ENCODE measurements around the gene SPTBN1.
A peak's percentile ranks its signal among the peaks of the same experiment; 100 is the strongest.

Gene SPTBN1

DNA sequence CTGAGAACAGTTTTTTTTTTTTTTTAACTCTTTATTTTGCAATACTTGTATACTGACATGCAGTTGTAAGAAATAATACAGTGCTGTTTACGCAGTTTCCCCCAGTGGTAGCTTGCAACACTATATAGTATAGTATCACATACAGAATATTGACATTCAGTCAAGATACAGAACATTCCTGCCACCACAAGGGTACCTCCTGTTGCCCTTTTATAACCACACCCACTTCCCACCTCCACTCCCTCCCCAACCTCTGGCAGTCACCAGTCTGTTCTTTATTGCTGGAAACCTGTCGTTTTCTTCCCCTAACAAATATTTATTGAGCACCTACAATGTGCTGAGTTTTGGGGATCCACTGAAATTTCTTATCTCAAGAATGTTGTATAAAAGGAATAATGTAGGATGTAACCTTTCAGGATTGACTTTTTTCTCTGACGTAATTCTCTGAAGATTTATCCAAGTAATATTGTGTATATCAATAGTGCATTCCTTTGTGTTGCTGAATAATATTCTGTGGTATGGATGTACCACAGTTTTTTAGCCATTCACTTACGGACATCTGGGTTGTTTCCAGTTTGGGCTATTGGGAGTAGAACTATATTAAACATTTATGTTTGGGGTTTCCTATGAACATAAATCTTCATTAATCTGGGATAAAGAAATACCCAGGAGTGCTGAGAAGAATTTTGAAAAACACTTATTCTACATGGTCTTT lies 215.9 kb downstream of the SPTBN1 start:
- ATAC-seq = no peak
- TF ChIP-seq CSDC2 (CRISPR knock-in tag; IDR thresholded peaks at IDR 0.05) (no peak), ZNF8 (CRISPR knock-in tag; IDR thresholded peaks at IDR 0.05) (peak; percentile 63; the same call in 1 of the 2 replicates), ZC3H10 (CRISPR knock-in tag; IDR thresholded peaks at IDR 0.05) (no peak)

DNA sequence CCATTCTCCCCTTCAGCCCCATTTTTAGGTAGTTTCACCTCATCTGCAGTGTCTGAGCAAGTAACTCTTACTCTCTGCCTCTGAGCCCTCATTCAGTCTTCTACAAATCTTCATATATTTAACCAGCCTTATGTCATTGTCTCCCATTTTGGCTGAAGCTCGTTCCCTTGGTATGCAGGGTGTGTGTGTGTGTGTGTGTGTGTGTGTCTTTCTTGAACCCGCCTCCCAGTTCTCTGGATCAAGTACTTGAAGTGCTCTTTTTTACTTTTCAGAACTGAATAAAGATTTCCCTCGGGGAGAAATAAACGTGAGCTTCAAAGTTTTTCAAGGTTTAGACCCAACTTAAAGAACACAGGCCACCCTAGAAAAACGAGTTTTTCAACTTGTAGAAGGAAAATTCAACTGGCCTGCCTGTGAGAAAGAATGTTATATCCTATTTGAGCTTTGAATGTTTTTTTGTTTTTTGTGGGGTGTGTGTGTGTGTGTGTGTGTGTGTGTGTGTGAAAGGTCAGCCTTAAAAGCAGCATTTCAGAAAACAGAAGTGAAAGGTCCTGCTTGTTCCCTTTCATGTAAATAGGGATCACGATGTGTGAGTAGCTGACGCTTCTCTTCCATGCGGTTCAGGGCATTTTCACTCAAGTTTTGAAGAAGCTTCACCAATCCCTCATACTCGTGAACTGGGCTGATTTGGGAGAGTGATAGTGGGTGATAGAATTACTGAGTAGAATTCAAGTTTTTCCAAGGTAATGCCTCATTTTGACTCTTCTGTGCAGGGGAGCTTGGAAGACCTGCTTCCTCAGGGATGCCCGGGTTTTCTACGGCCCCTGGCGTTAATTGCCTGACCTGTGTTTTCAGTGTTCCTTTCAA lies 216.7 kb downstream of the SPTBN1 start:
- TF ChIP-seq ZNF8 (CRISPR knock-in tag; IDR thresholded peaks at IDR 0.05) (no peak), SNAI2 (CRISPR knock-in tag; IDR thresholded peaks at IDR 0.05) (no peak), TCF4 (CRISPR knock-in tag; IDR thresholded peaks at IDR 0.05; ENCODE audit: borderline replicate concordance) (no peak), ZNF565 (CRISPR knock-in tag; conservative IDR thresholded peaks at IDR 0.05; ENCODE audit: low read depth) (no peak), ARNTL (CRISPR knock-in tag; IDR thresholded peaks at IDR 0.05; ENCODE audit: borderline replicate concordance, low read depth) (no peak), ESRRG (CRISPR knock-in tag; IDR thresholded peaks at IDR 0.05) (no peak), ZNF70 (CRISPR knock-in tag; IDR thresholded peaks at IDR 0.05) (no peak), OSR1 (CRISPR knock-in tag; IDR thresholded peaks at IDR 0.05) (no peak)
- TF ChIP-seq, protein P1, sequence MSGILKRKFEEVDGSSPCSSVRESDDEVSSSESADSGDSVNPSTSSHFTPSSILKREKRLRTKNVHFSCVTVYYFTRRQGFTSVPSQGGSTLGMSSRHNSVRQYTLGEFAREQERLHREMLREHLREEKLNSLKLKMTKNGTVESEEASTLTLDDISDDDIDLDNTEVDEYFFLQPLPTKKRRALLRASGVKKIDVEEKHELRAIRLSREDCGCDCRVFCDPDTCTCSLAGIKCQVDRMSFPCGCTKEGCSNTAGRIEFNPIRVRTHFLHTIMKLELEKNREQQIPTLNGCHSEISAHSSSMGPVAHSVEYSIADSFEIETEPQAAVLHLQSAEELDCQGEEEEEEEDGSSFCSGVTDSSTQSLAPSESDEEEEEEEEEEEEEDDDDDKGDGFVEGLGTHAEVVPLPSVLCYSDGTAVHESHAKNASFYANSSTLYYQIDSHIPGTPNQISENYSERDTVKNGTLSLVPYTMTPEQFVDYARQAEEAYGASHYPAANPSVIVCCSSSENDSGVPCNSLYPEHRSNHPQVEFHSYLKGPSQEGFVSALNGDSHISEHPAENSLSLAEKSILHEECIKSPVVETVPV (CRISPR knock-in tag; IDR thresholded peaks at IDR 0.05) = no peak
- TF ChIP-seq, protein P2, sequence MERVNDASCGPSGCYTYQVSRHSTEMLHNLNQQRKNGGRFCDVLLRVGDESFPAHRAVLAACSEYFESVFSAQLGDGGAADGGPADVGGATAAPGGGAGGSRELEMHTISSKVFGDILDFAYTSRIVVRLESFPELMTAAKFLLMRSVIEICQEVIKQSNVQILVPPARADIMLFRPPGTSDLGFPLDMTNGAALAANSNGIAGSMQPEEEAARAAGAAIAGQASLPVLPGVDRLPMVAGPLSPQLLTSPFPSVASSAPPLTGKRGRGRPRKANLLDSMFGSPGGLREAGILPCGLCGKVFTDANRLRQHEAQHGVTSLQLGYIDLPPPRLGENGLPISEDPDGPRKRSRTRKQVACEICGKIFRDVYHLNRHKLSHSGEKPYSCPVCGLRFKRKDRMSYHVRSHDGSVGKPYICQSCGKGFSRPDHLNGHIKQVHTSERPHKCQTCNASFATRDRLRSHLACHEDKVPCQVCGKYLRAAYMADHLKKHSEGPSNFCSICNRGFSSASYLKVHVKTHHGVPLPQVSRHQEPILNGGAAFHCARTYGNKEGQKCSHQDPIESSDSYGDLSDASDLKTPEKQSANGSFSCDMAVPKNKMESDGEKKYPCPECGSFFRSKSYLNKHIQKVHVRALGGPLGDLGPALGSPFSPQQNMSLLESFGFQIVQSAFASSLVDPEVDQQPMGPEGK (CRISPR knock-in tag; IDR thresholded peaks at IDR 0.05; ENCODE audit: borderline replicate concordance) = no peak
- TF ChIP-seq, protein P3, sequence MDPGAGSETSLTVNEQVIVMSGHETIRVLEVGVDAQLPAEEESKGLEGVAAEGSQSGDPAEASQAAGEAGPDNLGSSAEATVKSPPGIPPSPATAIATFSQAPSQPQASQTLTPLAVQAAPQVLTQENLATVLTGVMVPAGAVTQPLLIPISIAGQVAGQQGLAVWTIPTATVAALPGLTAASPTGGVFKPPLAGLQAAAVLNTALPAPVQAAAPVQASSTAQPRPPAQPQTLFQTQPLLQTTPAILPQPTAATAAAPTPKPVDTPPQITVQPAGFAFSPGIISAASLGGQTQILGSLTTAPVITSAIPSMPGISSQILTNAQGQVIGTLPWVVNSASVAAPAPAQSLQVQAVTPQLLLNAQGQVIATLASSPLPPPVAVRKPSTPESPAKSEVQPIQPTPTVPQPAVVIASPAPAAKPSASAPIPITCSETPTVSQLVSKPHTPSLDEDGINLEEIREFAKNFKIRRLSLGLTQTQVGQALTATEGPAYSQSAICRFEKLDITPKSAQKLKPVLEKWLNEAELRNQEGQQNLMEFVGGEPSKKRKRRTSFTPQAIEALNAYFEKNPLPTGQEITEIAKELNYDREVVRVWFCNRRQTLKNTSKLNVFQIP (CRISPR knock-in tag; IDR thresholded peaks at IDR 0.05; ENCODE audit: borderline replicate concordance, low read depth) = no peak
- TF ChIP-seq, protein P4, sequence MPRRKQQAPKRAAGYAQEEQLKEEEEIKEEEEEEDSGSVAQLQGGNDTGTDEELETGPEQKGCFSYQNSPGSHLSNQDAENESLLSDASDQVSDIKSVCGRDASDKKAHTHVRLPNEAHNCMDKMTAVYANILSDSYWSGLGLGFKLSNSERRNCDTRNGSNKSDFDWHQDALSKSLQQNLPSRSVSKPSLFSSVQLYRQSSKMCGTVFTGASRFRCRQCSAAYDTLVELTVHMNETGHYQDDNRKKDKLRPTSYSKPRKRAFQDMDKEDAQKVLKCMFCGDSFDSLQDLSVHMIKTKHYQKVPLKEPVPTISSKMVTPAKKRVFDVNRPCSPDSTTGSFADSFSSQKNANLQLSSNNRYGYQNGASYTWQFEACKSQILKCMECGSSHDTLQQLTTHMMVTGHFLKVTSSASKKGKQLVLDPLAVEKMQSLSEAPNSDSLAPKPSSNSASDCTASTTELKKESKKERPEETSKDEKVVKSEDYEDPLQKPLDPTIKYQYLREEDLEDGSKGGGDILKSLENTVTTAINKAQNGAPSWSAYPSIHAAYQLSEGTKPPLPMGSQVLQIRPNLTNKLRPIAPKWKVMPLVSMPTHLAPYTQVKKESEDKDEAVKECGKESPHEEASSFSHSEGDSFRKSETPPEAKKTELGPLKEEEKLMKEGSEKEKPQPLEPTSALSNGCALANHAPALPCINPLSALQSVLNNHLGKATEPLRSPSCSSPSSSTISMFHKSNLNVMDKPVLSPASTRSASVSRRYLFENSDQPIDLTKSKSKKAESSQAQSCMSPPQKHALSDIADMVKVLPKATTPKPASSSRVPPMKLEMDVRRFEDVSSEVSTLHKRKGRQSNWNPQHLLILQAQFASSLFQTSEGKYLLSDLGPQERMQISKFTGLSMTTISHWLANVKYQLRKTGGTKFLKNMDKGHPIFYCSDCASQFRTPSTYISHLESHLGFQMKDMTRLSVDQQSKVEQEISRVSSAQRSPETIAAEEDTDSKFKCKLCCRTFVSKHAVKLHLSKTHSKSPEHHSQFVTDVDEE (CRISPR knock-in tag; IDR thresholded peaks at IDR 0.05) = no peak
- no peak for ATAC-seq

DNA sequence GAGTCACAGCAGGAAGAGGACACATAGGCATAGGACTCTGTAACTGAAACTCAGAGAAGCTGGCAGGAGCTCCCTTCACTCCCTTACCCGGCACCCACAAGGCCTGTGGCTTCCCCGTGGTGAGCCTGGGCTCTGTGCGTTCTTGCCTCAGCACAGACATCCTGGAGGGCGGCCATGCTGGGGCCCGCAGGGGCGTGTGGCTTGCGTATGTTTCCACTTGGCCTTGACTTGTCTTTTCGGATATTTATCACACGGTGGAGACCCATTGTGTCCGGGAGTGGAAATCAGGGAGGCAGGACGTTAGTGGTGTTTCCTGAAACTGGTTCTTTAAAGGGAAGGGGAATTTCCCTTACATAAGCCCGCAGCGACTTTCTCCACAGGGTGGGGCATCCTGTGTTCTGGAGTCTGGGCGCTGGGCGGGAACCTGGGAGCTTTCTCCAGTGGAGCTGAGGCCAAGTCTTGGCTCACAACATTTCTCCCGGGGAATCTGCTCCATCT lies 217.4 kb downstream of the SPTBN1 start:
- TF ChIP-seq GLIS3 (CRISPR knock-in tag; IDR thresholded peaks at IDR 0.05) = no peak
- TF ChIP-seq CSDC2 (CRISPR knock-in tag; IDR thresholded peaks at IDR 0.05) = no peak
- TF ChIP-seq TOX (CRISPR knock-in tag; IDR thresholded peaks at IDR 0.05; ENCODE audit: borderline replicate concordance) = no peak
- no peak for TF ChIP-seq BACH2 (CRISPR knock-in tag; IDR thresholded peaks at IDR 0.05; ENCODE audit: borderline replicate concordance)
- TF ChIP-seq RARB (CRISPR knock-in tag; IDR thresholded peaks at IDR 0.05) = no peak
- no peak for TF ChIP-seq ARNTL (CRISPR knock-in tag; IDR thresholded peaks at IDR 0.05; ENCODE audit: borderline replicate concordance, low read depth)
- TF ChIP-seq, protein P5, sequence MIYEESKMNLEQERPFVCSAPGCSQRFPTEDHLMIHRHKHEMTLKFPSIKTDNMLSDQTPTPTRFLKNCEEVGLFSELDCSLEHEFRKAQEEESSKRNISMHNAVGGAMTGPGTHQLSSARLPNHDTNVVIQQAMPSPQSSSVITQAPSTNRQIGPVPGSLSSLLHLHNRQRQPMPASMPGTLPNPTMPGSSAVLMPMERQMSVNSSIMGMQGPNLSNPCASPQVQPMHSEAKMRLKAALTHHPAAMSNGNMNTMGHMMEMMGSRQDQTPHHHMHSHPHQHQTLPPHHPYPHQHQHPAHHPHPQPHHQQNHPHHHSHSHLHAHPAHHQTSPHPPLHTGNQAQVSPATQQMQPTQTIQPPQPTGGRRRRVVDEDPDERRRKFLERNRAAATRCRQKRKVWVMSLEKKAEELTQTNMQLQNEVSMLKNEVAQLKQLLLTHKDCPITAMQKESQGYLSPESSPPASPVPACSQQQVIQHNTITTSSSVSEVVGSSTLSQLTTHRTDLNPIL (CRISPR knock-in tag; IDR thresholded peaks at IDR 0.05; ENCODE audit: low read depth) = no peak
- TF ChIP-seq, protein P3 (CRISPR knock-in tag; IDR thresholded peaks at IDR 0.05; ENCODE audit: borderline replicate concordance, low read depth) = no peak
- no peak for TF ChIP-seq SNAI2 (CRISPR knock-in tag; IDR thresholded peaks at IDR 0.05)
- TF ChIP-seq ZFP30 (CRISPR knock-in tag; IDR thresholded peaks at IDR 0.05) = no peak
- TF ChIP-seq, protein P2 (CRISPR knock-in tag; IDR thresholded peaks at IDR 0.05; ENCODE audit: borderline replicate concordance) = no peak
- no peak for TF ChIP-seq OSR1 (CRISPR knock-in tag; IDR thresholded peaks at IDR 0.05)
- TF ChIP-seq ISL1 (CRISPR knock-in tag; IDR thresholded peaks at IDR 0.05) = no peak
- ATAC-seq = no peak
